Fibroblast of the aortic adventitia (primary cell): ENCODE measurements around the gene LAMA3. TPM values are rescaled to one million over a fixed set of nuclear protein-coding genes. Genes with fewer than 3 reads are reported as not detected.
A peak's percentile ranks its signal among the peaks of the same experiment; 100 is the strongest.

ENCODE experiments used
- DNase-seq: peaks from one replicate; pipeline ENCODE4 v3.0.0-alpha.2; 2010; ENCODE audit warnings: low read depth
- H3K4me3 ChIP-seq: 2 replicates; pipeline ENCODE4 v1.5.1; 2011; ENCODE audit warnings: low read depth, mild to moderate bottlenecking, control low read depth, low read length, moderate library complexity
- total RNA-seq: library from RNA; depleted of rRNA; stranded (reverse); fragments of >200 nt; gene quantifications from 2 replicates; pipeline ENCODE4 v1.2.3, GENCODE V29; 2012; ENCODE audit warnings: low replicate concordance
- TF ChIP-seq, protein P1 (sequence below): IDR thresholded peaks from 2 replicates; pipeline ENCODE4 v1.5.1; 2011; ENCODE audit warnings: mild to moderate bottlenecking, low read length, control low read depth, inconsistent platforms; ENCODE audit not compliant: insufficient read depth

Gene LAMA3
- total RNA-seq, 1 donor, result 15.7 TPM

DNA sequence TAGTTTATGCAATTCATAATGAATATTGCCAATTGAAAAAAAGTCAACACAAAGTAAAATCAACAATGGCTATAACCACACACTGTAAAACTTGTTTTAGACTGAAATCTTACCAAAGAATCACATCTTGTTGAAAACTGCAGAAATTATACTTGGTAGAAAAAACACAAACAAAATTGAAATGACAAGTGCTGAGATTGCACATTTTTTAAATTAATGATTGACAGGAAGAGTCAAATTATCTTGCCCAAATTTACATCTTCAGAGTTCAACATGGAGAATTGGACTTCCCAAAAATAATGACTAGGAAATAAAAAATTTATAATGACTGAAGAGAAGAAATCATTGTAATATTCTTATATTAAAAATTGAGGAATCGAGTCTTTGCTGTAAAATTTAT is 240.7 kb downstream of the LAMA3 start:
- DNase-seq, result no peak
- H3K4me3 ChIP-seq, result no peak overlapping the region
- TF ChIP-seq, protein P1, sequence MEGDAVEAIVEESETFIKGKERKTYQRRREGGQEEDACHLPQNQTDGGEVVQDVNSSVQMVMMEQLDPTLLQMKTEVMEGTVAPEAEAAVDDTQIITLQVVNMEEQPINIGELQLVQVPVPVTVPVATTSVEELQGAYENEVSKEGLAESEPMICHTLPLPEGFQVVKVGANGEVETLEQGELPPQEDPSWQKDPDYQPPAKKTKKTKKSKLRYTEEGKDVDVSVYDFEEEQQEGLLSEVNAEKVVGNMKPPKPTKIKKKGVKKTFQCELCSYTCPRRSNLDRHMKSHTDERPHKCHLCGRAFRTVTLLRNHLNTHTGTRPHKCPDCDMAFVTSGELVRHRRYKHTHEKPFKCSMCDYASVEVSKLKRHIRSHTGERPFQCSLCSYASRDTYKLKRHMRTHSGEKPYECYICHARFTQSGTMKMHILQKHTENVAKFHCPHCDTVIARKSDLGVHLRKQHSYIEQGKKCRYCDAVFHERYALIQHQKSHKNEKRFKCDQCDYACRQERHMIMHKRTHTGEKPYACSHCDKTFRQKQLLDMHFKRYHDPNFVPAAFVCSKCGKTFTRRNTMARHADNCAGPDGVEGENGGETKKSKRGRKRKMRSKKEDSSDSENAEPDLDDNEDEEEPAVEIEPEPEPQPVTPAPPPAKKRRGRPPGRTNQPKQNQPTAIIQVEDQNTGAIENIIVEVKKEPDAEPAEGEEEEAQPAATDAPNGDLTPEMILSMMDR, result no peak

DNA sequence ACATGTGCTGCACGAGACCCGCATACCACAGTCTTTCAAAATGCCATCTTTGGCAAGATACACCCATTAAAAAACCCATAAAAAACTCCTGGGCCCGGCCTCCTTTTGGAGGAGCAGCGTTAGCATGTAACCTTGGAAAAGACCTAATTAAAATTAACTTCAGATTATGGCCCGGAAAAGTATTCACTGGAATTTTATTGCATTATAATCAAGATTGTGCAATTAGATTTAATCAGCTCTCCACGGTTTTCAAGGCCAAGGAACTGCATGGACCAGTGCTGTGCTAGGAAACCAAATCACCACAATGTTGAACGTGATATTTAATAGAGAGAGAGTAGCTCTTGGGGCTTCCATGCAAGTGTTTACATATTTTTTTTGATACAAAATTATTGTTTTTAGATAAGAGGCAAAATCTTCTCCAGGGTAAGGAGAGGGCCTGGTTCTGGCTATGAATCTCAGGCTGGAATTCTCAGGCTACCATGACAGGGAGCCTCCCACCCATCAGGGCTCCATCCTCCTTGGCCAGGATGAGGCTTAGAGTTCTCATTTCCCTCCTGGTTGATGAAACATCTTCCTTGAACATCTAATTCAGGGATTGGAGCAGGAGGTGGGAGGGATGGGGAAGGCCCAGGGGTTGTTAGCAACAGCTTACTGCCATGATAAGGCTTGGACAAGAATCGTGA is 243.3 kb downstream of the LAMA3 start:
- TF ChIP-seq, protein P1, result no peak
- H3K4me3 ChIP-seq, result no peak overlapping the region
- peak; percentile 59 for DNase-seq

DNA sequence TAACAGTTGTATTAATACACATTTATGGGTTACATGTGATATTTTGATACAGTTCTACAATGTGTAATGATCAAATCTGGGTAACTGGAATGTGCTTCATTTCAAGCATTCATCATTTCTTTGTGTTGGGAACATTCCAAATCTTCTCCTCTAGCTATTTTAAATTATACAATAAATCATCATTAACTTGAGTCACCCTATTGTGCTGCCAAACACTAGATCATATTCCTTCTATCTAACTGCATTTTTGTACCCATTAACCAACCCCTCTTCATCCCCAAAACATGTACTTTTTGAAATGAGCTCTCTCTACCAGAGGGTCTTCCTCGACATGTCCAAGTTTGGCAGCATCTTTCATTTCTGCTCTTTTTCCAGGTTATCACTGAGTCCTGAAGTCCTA is 244.2 kb downstream of the LAMA3 start:
- H3K4me3 ChIP-seq, result no peak overlapping the region
- TF ChIP-seq, protein P1, result no peak
- DNase-seq, result peak; percentile 85

DNA sequence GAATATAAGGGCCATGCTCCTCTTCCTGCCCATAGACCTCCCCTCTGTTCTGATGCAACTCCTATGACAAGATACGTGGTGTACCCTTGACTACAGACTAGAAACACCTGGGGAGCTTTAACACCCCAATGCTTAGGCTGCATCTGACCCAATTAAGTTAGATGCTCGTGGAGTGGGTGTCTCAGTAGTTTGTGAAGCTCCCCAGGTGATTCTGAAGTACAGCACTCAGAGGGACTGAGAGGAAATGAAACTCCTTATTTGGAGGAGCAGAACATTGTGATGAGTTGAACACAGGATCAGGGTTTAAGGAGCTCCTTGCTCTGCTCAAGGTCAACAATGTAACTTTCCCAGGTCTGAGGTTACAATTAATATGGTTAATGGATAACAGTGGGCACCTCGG is 245.0 kb downstream of the LAMA3 start:
- TF ChIP-seq, protein P1, result no peak
- no peak overlapping the region for H3K4me3 ChIP-seq
- DNase-seq, result no peak

DNA sequence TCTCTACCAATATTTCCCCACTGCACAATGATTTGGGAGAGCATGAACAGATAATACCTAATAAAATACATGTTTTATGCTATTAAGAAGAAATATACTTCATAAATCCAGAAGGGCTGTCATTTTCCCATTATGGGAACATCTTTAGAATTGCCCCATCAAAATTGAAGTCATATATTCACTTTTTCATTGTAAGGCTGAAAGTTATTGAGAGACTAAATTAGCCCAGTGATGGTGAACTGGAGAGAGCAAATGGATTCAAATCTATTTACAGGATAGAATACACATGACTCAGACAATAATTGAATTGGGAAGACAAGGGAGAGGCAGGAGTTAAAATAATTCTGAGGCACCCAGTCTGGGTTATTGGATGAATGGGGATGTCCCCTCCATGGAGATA is 245.6 kb downstream of the LAMA3 start:
- no peak for DNase-seq
- H3K4me3 ChIP-seq, result no peak overlapping the region

DNA sequence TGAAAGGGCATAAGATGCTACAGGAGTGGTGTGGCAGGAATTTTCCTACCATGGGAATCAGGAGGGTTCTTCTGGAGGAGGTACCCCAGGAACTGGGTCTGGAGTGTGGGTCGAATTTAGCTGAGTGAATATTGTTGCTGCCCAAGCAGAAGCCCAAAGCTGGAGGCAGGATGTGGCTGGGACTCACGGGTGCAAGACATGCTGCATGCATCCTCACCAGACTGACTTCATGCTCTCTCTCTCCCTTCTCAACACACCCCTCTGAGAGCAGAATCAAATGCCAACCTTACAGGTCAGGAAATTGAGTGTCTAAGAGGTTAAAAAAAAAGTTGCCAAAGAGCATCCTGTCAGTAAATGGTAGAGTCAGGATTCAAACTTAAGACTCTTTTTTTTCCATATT is 246.6 kb downstream of the LAMA3 start:
- TF ChIP-seq, protein P1, result no peak
- no peak overlapping the region for H3K4me3 ChIP-seq
- no peak for DNase-seq

More for the DNA sequence above, 245.6 kb downstream of the LAMA3 start:
- TF ChIP-seq, protein P1, result no peak
